ES-I3 (cell line): Measurements from ENCODE around the gene LRP1.

Source experiments
- H3K36me3 ChIP-seq: 2 replicates; pipeline ENCODE4 v1.6.1; 2013; ENCODE audit warnings: mild to moderate bottlenecking, low read length, control low read depth, moderate library complexity; ENCODE audit not compliant: insufficient read depth
- H3K4me1 ChIP-seq: 2 replicates; pipeline ENCODE4 v1.6.1; 2013; ENCODE audit warnings: mild to moderate bottlenecking, control low read depth, low read length; ENCODE audit not compliant: insufficient read depth
- H3K9ac ChIP-seq: 2 replicates; pipeline ENCODE4 v1.6.1; 2013; ENCODE audit warnings: low read depth, mild to moderate bottlenecking, low read length, moderate library complexity
- H3K9me3 ChIP-seq: 2 replicates; pipeline ENCODE4 v1.6.1; 2013; ENCODE audit warnings: mild to moderate bottlenecking, low read length, moderate library complexity; ENCODE audit not compliant: control insufficient read depth, insufficient read depth

Gene LRP1

GRCh38 chr12:57183939-57184725 lies 55.8 kb downstream of the LRP1 start:
- H3K4me1 ChIP-seq = no peaks in the 10 kb centered on the region
- H3K9me3 ChIP-seq = no peaks in the 10 kb centered on the region
- peaks cover 30% of the 10 kb centered on the region for H3K36me3 ChIP-seq
- H3K9ac ChIP-seq = no peak overlapping the region

- H3K36me3 ChIP-seq = peaks cover 38% of the 10 kb centered on the region
- H3K4me1 ChIP-seq = no peaks in the 10 kb centered on the region
- H3K9me3 ChIP-seq = no peaks in the 10 kb centered on the region
- no peak overlapping the region for H3K9ac ChIP-seq
Observed at GRCh38 chr12:57185403-57185802, 57.1 kb downstream of the LRP1 start.

DNA sequence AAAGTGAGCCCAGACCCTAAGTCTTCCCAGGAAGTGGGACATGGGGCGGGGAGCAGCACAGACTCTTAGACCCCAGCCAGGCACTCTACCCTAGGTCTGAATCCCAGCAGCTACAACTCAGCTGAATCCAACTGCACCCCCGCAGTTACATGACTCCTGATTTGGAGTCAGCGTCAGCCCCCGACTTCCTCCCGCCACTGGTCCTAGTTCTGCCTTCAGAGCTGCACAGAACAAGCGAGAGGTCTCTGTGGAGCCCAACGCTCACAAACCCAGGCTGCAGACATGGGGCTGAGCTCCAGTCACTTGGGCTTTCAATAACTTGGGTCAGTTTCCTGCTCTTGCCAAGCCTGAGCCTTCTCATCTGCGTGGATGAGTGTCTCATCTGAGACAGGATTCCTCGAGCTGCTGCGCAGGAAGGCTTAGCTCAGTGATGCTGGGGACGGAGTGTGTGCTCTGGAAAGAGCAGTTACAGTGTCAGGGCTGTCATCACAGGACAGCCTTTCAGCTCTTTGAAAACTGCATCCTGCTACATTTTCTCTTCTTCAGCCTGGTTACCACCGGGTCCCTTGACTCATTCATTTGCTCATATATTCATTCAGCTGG lies 57.7 kb downstream of the LRP1 start:
- peaks cover 32% of the 10 kb centered on the region for H3K36me3 ChIP-seq
- no peak overlapping the region for H3K9ac ChIP-seq
- no peaks in the 10 kb centered on the region for H3K9me3 ChIP-seq
- H3K4me1 ChIP-seq = no peaks in the 10 kb centered on the region

DNA sequence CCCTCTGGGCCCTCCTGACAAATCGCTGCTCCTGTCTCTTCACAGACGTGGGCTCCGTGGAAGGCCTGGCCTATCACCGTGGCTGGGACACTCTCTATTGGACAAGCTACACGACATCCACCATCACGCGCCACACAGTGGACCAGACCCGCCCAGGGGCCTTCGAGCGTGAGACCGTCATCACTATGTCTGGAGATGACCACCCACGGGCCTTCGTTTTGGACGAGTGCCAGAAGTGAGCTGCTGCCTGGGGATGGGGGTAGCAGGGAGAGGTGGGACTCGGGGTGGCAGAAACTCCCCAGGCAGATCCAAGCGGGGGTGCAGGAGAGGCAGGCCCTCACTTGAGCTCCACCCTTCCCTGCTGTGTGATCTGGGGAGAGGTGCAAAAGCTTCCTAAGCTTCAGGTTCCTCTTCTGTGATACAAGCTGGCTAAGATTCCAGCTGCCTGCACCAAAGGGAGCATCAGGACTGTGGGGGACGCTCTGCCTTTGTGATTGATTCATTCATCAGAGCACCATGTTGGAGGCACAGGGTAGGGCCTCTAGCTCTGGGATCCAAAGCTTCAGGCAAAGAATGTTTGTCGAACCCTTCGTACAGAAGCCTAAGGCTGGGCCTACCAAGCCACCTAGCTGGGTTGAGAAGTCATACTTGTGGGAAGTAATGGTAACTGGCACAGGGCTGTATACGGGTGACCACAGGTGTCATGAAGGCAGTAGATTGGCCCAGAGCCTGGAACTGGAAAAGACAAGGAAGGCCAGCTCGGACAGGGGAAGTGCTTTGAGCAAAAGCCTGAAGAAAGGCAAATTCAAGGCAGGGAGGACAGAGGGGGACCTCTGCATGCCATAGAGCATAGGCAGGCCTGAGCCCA lies 59.2 kb downstream of the LRP1 start:
- H3K9ac ChIP-seq = no peak overlapping the region
- peaks cover 45% of the 10 kb centered on the region for H3K36me3 ChIP-seq
- no peaks in the 10 kb centered on the region for H3K9me3 ChIP-seq
- H3K4me1 ChIP-seq = no peaks in the 10 kb centered on the region

DNA sequence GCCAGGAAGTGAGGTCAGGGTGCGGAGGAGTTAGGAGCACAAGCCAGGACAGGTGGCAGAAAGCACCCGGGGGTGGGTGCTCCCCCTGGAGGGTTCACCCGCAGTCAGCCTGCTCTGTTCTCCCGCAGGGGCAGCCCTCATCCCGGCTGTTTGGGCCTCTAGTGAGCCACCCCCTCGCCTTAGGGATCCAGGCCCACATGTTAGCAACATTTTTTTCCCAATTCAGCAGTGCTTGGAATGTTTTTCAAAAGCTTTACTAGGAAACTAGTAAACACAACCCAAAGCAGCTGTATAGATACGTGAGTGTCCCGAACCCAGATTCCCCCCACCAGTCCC lies 59.8 kb downstream of the LRP1 start:
- Histone ChIP-seq H3K36me3 (peaks cover 49% of the 10 kb centered on the region), H3K9me3 (no peaks in the 10 kb centered on the region), H3K9ac (no peak overlapping the region), H3K4me1 (no peaks in the 10 kb centered on the region)

DNA sequence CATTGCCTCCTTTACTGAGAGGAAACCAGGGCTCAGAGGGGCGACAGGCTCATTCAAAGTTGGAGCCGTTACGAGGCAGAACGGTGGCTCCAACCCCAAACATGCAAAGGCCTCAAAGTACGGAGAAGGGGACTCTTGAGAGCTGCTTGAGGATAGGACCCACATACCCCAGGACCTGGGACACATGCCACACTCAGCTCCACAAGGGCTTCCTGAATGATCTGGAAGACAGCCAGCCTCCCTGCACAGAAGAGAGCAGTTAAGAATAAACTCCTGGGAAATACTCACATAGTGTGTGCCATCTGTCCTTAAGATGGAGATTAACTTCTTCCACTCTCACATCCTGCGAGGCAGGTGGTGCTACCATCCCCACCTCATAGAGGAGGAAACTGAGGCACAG lies 61.8 kb downstream of the LRP1 start:
- Histone ChIP-seq H3K9me3 (no peaks in the 10 kb centered on the region), H3K9ac (no peak overlapping the region), H3K36me3 (peaks cover 57% of the 10 kb centered on the region), H3K4me1 (no peaks in the 10 kb centered on the region)

- no peak overlapping the region for H3K9ac ChIP-seq
- H3K36me3 ChIP-seq = peaks cover 54% of the 10 kb centered on the region
- H3K4me1 ChIP-seq = no peaks in the 10 kb centered on the region
- H3K9me3 ChIP-seq = no peaks in the 10 kb centered on the region
Observed at GRCh38 chr12:57190821-57191220, 62.5 kb downstream of the LRP1 start.

- H3K9ac ChIP-seq = no peak overlapping the region
- no peaks in the 10 kb centered on the region for H3K4me1 ChIP-seq
- peaks cover 50% of the 10 kb centered on the region for H3K36me3 ChIP-seq
- no peaks in the 10 kb centered on the region for H3K9me3 ChIP-seq
Observed at GRCh38 chr12:57191410-57191809, 63.1 kb downstream of the LRP1 start.

- no peak overlapping the region for H3K9ac ChIP-seq
- no peaks in the 10 kb centered on the region for H3K4me1 ChIP-seq
- no peaks in the 10 kb centered on the region for H3K9me3 ChIP-seq
- H3K36me3 ChIP-seq = peaks cover 42% of the 10 kb centered on the region
Observed at GRCh38 chr12:57192920-57193319, 64.6 kb downstream of the LRP1 start.

DNA sequence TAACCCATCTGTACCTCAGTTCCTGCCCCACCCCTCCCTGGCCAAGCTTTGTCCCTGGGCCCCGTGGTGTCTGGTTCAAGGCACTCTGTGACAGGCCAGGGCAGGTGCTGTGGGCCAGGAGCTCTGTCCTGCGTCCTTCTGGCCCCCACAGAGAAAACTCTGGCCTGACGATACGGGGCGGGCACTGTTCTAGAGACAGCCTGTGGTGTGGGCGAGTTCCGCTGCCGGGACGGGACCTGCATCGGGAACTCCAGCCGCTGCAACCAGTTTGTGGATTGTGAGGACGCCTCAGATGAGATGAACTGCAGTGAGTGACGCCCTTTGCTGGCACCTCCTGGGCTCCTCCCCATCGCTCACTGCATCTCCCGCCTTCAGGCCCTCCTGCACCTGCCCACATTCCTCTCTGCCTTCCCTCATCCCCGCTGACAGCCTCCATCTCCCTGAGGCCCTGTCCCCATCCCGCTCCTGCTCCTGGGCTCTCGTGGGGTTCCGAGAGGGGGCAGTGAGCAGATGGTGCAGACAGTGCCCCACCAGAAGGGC lies 65.5 kb downstream of the LRP1 start:
- H3K36me3 ChIP-seq = peaks cover 37% of the 10 kb centered on the region

DNA sequence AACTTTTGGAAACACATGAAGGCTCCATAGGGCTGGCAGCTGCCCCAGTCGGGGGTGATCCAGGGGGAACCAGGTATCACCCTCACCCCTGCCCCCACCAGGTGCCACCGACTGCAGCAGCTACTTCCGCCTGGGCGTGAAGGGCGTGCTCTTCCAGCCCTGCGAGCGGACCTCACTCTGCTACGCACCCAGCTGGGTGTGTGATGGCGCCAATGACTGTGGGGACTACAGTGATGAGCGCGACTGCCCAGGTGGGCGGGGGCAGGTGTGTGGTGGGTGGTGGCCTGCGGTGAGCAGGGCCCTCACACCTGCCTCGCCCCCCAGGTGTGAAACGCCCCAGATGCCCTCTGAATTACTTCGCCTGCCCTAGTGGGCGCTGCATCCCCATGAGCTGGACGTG lies 66.0 kb downstream of the LRP1 start:
- no peaks in the 10 kb centered on the region for H3K4me1 ChIP-seq
- peaks cover 35% of the 10 kb centered on the region for H3K36me3 ChIP-seq
- no peak overlapping the region for H3K9ac ChIP-seq
- H3K9me3 ChIP-seq = no peaks in the 10 kb centered on the region

More for the DNA sequence above, 65.5 kb downstream of the LRP1 start:
- Histone ChIP-seq H3K9ac (no peak overlapping the region), H3K9me3 (no peaks in the 10 kb centered on the region), H3K4me1 (no peaks in the 10 kb centered on the region)

GRCh38 chr12:57195186-57195585 lies 66.9 kb downstream of the LRP1 start:
- H3K9me3 ChIP-seq = no peaks in the 10 kb centered on the region
- H3K9ac ChIP-seq = no peak overlapping the region
- peaks cover 31% of the 10 kb centered on the region for H3K36me3 ChIP-seq
- H3K4me1 ChIP-seq = no peaks in the 10 kb centered on the region

GRCh38 chr12:57195611-57196371 lies 67.5 kb downstream of the LRP1 start:
- Histone ChIP-seq H3K9ac (no peak overlapping the region), H3K4me1 (no peaks in the 10 kb centered on the region), H3K9me3 (no peaks in the 10 kb centered on the region), H3K36me3 (peaks cover 29% of the 10 kb centered on the region)

GRCh38 chr12:57196439-57196838 lies 68.2 kb downstream of the LRP1 start:
- Histone ChIP-seq H3K4me1 (no peaks in the 10 kb centered on the region), H3K9me3 (no peaks in the 10 kb centered on the region), H3K9ac (no peak overlapping the region), H3K36me3 (peaks cover 31% of the 10 kb centered on the region)
